Activated T-cell treated with anti-CD3 and anti-CD28 coated beads for 48 hours (primary cell): Measurements from ENCODE around the gene NLGN2.
"Not testable (repeated sequence)": the region's sequence is repeated elsewhere in the genome, so short reads cannot be mapped to it uniquely, and the experiment has no call there.

Source experiments
- DNase-seq: peaks from one replicate; pipeline ENCODE4 v3.0.0-alpha.2; 2020; ENCODE audit warnings: low read depth

The NLGN2 gene

GRCh38 chr17:7407485-7408251, at the start of gene NLGN2:
Gene NLGN2 (plus strand): TSS chr17:7407845. CDS start chr17:7408256, 411 bp downstream.
- no peak for DNase-seq

- no peak for DNase-seq
These were observed 45.7 kb upstream of the NLGN2 start for GRCh38 chr17:7361906-7362305.

GRCh38 chr17:7363311-7363710, 44.3 kb upstream of the NLGN2 start:
- DNase-seq, result no peak

- DNase-seq, result not testable (repeated sequence)
These were observed 41.7 kb upstream of the NLGN2 start for GRCh38 chr17:7365963-7366362.

GRCh38 chr17:7367083-7367482, 40.6 kb upstream of the NLGN2 start:
- no peak for DNase-seq

- DNase-seq, result no peak
These were observed 39.6 kb upstream of the NLGN2 start for GRCh38 chr17:7367918-7368598.

- not testable (repeated sequence) for DNase-seq
These were observed 39.0 kb upstream of the NLGN2 start for GRCh38 chr17:7368599-7368994.

- no peak for DNase-seq
These were observed 37.8 kb upstream of the NLGN2 start for GRCh38 chr17:7369825-7370224.

GRCh38 chr17:7370853-7371252, 36.8 kb upstream of the NLGN2 start:
- no peak for DNase-seq

GRCh38 chr17:7374353-7374752, 33.3 kb upstream of the NLGN2 start:
- no peak for DNase-seq

- DNase-seq, result no peak
These were observed 28.5 kb upstream of the NLGN2 start for GRCh38 chr17:7379134-7379533.

GRCh38 chr17:7380321-7380720, 27.3 kb upstream of the NLGN2 start:
- DNase-seq, result no peak

GRCh38 chr17:7380855-7381683, 26.6 kb upstream of the NLGN2 start, which contains the start of gene TNK1:
Gene TNK1 (plus strand): TSS chr17:7381089. CDS start chr17:7382927, 1,838 bp downstream.
- DNase-seq, result no peak

GRCh38 chr17:7382901-7383300, 24.7 kb upstream of the NLGN2 start:
- DNase-seq, result no peak

GRCh38 chr17:7383371-7383741, 24.3 kb upstream of the NLGN2 start:
- no peak for DNase-seq

GRCh38 chr17:7383742-7384488, 23.7 kb upstream of the NLGN2 start:
- DNase-seq, result peak; percentile 79

- DNase-seq, result no peak
These were observed 23.1 kb upstream of the NLGN2 start for GRCh38 chr17:7384489-7385081.

GRCh38 chr17:7388856-7389255, 18.8 kb upstream of the NLGN2 start:
- DNase-seq, result no peak

GRCh38 chr17:7389924-7390910, 17.4 kb upstream of the NLGN2 start:
- no peak for DNase-seq

- DNase-seq, result no peak
These were observed 16.3 kb upstream of the NLGN2 start for GRCh38 chr17:7391307-7391706.
